CD1c-positive myeloid dendritic cell (primary cell): Measurements from ENCODE around the gene ELMO1.

Experiments used
- DNase-seq: peaks from one replicate; pipeline ENCODE4 v3.0.0-alpha.2; 2016; ENCODE audit errors: extremely low spot score

Gene ELMO1

DNA sequence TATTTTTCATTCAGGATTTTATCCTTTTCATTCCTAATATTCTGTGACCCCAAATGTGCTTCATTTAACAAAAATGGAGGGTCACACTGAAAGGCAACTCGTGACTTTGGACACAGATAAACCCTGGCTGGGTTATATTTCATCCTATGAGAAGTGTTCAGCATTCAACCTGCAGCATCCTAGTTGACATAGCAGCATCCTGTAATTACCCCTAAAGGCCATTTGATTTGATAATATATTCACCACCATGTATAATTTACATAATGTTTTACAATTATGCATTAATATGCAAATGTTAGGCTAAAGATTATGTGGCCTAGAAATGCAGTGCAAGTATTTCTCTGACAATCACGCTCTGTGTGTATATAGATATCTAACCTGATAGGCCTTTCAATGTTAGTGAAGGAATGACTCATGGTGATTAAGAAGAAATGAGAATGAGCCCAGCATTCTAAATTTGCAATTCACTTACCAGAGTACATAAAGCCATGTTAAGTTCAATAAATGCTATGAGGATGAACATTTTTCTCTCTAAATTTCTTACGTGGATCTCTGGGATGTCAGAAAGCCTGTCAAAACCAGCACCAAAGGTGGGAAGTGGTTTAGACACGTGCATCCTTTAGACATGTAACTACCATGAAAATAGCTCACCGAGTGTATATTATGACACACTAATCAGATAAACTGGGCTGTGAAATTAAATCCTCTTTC lies 386.7 kb downstream of the ELMO1 start:
- DNase-seq, result no peak

DNA sequence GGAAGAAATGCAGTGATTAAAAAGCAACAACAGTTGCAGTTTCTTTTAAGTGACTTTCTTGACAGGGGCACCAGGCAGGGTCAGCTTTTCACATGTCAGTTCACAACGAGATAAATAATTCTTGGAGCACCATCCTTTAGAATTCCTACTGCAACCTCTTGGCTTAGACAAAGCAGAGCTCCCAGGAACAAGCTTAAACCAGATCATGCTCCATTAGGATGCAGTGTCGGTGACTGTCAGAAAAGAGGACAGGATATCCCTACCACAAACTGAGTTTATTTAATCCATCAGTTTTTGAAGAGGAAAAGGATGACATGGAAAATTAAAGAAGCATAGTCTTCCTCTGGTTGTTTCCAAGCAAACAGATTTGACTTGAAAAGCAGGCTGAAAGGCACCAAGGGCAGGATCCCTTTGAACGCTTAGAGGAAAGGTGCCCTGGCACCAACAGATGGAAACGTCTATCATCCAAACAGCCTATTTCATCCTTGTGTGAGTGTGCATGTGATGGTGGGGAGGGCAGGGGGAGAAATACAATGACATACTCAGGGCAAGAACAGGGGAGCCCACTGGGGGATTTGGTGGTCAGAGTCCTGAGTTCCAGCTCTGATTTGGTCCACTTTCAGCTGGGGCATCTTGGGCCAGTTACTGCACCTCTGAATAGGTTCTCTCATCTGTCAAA lies 392.3 kb downstream of the ELMO1 start:
- no peak for DNase-seq

DNA sequence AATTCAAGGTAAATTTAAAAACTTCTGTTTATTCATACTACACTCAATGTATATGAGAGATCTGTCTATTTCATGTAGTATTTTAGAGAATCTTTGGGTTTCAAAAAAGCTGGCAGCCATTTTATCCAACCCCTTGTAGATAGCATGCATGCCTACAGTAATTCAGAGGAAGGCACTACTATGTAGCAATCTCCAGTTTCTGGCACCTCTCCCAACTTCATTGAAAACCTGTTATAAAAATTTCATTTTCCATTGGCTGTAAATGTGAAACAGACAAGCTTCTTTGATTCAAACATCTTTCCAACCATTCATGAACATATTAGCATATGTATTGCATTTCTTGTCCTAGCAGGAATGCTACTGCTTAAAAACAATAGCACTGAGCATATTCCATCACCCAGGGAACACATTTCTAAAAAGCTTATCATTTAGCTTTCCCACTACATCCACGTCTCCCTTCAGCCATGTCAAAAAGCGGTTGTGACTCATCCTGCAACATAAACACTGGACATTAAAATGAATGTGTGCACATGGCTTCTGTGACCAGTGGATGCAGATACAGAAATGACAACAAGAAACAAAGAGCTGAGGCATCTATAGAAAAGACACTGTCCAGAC lies 393.9 kb downstream of the ELMO1 start:
- no peak for DNase-seq

- DNase-seq, result no peak
Measured at GRCh38 chr7:37052705-37053104, 396.0 kb downstream of the ELMO1 start.

DNA sequence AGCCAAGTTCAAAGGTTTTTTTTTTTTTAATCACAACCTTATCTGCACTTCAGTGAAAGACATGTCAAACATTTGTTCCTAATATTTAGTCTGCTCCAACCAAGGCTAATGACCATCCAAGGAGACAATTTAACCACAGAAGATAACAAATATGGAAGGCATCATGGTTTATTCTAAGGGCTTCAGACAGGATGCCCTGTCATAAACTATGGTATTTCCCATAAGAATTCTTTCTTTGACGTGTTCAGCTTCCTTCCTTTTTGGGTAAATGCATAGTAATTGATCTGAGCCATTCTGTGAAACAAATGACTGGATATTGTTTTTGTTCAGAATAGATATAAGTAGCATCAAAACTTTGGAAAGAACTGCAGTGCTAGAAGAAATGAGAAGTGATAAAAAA lies 397.9 kb downstream of the ELMO1 start:
- DNase-seq, result no peak

DNA sequence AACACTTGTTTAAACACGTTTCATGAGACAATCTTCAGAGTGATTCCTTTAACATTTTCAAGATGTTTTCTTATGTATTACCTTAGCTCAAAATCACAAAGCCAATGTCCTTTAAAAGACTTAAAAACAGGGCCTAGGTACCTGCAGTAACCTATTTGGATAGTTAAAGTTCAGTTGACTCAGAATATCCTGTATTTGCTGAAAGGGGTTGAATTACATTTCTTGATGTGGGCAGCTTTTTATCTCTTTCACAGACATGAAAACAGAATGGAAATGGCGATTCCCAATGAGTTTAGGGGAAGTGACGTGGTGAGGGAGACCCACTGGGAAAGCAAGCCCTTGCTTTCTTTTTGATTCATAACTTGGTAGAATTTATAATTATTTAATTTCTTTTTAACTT lies 400.0 kb downstream of the ELMO1 start:
- no peak for DNase-seq

DNA sequence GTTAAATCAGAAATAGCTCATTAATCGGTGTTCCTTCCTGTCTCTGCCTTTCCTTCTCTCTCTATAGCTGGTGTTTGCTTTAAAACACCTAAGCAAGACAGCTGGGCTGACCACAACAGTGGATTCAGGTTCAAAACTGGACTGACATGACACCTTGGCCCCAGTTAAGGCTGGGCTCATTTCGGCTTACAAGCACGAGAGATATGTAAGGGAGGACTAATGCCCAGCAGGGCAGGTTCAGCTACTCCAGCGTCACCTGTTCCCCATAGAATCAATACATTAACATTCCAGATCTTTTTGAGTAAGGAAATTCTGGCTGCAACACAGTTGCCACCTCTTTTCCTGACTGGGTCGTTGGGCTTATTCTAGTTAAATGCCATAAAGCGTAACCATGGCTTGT lies 401.4 kb downstream of the ELMO1 start:
- DNase-seq, result no peak

GRCh38 chr7:37046531-37047079 lies 402.1 kb downstream of the ELMO1 start:
- DNase-seq, result no peak

DNA sequence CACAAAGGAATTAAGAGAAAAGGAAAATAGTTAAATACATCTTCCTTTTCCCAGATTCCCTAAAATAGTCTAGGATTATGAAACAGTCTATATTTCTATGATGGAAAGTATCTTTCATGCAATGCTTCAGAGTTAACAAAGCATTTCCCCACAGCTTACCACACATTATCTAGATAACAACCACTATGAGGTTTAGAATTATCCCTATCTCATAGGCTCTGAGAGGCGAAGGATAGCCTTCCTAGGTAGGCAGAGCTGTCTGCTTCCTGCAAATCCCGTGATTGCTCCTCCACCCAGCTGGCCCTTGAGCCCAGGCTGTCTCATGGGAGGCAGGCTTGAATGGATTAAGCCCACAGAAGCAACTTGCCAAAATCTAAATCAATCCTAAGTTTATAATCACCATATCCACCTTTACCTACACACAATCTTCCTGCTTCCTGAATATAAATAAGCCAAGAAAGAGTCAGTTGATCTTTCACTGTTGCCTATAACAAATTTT lies 402.9 kb downstream of the ELMO1 start:
- DNase-seq, result no peak

DNA sequence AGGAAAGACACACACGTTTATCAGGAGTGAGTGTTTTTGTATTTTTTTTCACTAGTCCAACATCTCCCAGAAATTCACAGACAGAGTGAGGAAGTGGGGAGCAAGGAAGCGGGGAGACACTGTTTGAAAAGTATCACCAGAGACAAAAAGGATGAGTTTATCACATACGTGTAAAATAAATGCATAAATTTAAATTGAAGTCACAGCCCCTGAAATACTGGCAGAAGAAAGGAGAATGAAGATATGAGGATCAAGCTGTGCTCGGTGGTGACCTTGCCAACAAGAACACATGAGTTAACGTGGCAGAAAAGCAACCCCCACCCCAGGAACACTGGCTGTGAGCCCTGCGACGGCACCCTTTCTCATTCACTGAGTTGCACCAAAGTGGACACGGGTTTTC lies 407.2 kb downstream of the ELMO1 start:
- DNase-seq, result no peak

- DNase-seq, result no peak
Measured at GRCh38 chr7:37040330-37040729, 408.3 kb downstream of the ELMO1 start.

DNA sequence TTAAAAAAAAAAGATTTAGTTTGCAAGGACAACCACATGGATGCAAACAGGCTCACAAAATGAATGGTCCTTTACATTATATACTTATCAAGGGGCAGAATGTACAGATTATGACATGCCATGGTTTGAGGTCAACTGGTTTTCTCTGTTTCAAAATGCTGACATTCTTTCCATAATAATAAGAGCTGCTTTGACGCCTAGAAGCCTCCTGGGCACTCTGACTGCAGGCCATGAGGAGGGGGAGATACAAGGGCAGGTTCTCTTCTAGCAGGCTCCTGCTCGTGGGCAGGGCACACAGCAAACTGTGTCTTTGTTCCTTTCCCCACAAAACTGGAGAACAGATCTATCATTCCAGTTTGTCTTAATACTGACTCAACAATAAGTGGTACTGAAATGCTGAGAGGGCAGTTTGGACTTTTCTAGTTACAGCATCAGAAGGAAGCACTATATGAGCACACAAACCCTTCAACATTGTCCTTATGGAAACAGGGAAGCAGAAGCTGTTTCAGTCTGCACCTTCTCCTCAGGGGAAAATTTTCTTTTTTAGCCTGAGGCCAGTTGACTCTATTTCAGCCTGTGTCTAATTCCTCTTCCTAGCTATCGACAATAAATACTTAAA lies 409.4 kb downstream of the ELMO1 start:
- no peak for DNase-seq

DNA sequence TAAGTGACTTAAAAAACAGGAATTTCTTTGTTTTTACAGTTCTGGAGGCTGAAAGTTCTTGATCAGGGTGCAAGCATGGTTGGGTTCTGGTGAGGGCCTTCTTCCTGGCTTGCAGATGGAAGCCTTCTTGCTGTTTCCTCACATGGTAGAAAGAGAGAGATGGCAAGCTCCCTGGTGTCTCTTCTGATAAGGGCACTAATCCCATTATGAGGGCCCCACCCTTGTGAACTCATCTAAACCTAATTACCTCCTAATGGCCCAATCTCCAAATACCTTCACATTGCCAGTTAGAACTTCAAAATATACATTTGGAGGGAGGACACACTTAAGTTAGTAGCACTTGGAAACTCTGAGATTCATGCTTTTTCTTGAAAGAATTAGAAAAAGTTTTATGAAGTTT lies 410.0 kb downstream of the ELMO1 start:
- DNase-seq, result no peak

DNA sequence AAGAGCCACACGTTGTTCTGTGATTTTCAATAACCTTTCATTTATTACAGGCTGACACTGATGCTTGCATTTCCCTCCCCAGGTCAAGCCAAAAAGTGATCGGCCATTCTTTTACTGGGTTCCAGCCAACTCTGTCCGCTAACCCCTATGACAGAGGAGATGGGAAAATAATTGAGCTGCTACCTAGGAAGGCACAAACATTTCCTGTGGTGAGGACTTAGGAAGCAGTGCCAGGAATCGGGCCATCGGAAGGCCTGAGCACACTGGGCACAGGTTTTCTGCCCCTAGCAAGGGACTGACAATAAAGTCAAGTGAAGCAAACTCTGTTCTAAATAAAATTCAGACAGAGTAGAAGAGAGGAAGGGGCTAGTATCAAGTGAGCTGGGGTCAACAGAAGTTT lies 411.4 kb downstream of the ELMO1 start:
- no peak for DNase-seq

DNA sequence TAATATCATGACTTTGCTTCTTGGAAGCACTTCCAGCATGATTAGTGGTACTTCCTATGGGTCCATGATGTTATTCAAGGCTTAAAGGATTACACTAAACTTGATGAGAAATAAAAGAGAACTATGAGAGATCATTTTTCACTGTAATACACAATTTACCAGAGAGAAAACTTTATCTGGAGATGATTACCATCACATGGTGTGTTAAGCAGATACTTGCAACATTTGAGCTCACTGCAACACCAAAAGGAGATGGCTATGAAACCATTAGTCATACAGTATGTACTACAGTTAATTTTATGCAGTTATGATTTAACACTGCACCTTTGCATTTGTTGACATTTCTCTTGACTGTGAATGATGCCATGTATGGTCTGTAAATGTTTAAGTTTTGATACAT lies 413.0 kb downstream of the ELMO1 start:
- no peak for DNase-seq

- no peak for DNase-seq
Measured at GRCh38 chr7:37033141-37033540, 415.5 kb downstream of the ELMO1 start.

GRCh38 chr7:37032258-37032601 lies 416.4 kb downstream of the ELMO1 start:
- no peak for DNase-seq

DNA sequence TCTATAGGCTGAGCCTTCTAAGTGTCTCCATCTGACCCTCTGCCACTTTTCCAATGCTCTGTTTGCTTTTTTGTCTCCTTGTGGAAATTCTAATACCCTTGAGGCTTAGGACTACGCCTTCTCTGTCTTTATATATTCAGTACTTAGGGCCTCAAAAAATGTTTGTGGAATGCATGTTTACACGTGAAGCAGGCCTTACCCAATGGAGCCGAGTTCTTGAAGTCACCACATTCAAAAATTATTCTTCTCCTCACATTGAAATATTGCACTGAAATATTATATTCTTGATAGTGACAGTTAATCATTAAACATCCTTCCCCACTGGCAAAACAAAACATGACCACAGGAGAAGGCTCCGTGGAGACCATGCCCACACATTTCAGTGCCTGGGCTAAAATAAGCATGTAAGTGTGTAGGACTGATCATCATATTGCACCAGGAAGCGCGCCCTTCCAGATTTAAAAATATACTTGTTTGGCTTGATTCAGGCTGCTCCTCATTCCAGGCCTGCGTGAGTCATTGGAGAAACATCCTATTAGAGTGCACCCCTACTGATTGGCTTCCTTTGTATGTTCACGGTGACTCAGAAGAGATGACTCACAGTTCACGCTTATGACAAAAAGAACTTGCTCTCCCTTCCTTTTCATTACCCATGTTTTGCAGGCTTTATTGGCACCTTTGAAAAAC lies 416.9 kb downstream of the ELMO1 start:
- peak; percentile 89 for DNase-seq

DNA sequence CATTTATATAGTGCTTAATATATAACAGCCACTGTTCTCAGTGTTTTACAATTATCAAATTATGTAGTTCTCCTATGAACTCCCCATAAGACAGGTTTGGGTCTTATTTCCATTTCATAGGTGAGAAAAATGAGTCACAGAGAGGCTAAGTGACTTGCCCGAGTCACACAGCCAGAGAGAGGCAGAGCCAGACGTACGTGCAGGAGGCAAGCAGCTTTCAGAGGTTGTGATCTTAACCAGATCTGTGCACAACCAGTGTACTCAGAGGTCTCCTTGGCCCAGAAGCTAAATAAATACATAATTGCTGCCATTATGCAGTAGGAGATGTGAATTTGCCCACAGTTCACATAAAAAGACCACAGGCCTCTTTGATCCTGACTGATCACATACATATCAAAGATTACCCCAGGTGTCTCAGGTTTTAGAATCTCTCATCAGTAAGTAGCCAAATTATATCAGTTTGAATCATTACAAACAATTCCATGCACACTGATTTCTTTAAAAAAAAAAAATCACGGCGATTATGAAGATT lies 419.7 kb downstream of the ELMO1 start:
- DNase-seq, result no peak

DNA sequence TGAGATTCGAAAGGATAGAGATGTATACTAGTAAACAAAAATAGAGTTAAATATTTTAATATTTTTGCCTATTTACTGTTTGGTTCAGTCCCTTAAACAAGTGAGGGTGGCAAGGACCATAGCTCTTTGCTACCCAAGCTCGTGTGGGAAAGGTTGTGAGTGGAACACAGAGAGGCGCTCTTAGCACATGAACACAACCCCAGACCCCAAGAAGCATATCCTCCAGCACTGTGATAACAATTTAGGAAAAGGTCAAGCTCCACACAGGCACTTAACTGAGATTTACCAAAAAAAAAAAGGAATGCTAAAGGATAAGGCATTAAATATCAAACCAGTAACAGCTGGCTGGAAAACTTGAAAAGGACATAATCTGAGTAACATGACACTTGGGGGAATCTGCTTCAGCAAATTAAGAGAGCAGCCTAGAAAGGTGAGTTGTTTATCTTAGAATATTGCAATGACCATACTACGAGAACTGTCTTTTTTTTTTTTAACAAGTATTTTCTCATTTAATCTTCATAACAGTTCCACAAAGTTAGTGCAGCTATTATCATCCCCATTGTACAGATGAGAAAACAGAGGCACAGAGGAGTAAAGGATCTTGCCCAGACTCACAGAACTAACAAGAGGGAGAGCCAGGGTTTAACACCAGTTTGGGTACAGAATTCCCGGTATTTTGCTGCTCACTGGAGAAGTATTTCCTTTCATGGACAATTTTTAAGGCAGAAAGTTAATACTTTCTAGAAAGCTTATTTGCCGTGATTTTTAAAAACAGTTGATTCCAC lies 420.9 kb downstream of the ELMO1 start:
- DNase-seq, result no peak

DNA sequence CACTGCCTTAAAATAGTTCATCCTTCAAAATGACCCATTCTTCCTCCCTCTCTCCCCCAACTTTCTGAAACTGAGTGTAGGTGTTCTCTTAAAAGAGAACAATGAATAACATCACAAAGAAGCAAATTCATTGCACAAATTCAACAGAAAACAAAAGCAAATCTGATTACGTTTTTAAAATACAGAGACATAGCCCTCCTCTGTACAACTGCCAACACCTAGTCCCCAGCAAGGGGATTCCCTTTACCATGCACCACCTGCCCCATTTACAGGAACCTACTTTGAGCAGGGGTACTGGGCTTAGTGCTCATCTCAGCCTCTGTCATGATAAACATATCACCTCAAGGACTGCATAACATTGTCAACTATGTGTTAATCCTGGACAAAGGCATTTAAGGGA lies 421.6 kb downstream of the ELMO1 start:
- DNase-seq, result no peak
